ENCODE results near the gene LPP. TPM values are rescaled to one million over a fixed set of nuclear protein-coding genes. Genes with fewer than 3 reads are reported as not detected.

Gene LPP
- total and polyA plus RNA-seq, 2 of the 13 experiments (the other 11 are each of a cell fraction or from before 2014, with no cell fraction given): 19.2 to 29.9 TPM

DNA sequence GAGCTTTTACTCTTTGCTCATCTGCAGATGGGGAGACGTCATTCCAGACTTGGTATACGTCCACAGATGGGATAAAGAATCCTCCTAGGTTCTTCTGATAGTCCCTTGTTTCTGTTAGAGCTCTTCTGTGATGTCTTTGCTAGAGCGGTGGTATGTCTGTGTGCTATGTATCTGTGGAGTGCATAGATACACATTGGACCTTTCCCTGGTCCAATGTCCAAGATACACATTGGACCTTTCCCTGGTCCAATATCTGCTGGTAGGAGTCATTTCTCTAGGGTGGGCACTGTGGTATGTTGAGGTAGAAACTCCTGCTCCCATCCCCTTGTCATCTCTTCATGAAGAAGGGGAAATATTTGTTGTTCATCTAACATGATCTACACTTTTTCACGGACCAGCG lies 47.5 kb upstream of the LPP start:
- no peaks in the 10 kb centered on the region for H3K36me3 ChIP-seq (replicated peaks in 1 of 2; ENCODE audit: control insufficient read depth in 1 of 2, insufficient read depth in 2 of 2, low read length in 2 of 2)
- ChIA-PET POLR2A (interaction anchor here (1.3 kb wide), 1 partner anchor 15 kb away, joined by 7 read pairs; no protein-coding TSS in a partner anchor), CTCF (ENCODE audit: low intra/inter-chr PET ratio, low total read pairs) (no interaction called here)
- H3K79me2 ChIP-seq (ENCODE audit: insufficient read depth, low read length): no peaks in the 10 kb centered on the region
- no peak overlapping the region for H3K9ac ChIP-seq (ENCODE audit: insufficient read depth, low read depth, low read length)
- 50% methylated on average over 5 of the region's 5 CpGs for WGBS (ENCODE audit: low lambda C conversion rate)
- peak overlapping the region; percentile 10; the same call in 1 of the 2 replicates for H3K4me2 ChIP-seq (ENCODE audit: low read depth, low read length)
- BruUV-seq (replicated peaks): no TSS peak
- H3K4me1 ChIP-seq (ENCODE audit: insufficient read depth, low read length): peaks cover 45% of the 10 kb centered on the region
- peak; percentile 71 for ATAC-seq
- FAIRE-seq: no peak
- intact Hi-C loops (cut with micrococcal nuclease; ENCODE audit: unreplicated experiment) (loop anchor here (2.0 kb wide), 1 partner anchor 46 kb away; no protein-coding TSS in a partner anchor), in situ Hi-C loops (cut with HindIII; ENCODE audit: extremely low pct_ligation_motif_present, low pct_unique_long_range_greater_than_20kb) (no loop called here)
- H3K27me3 ChIP-seq (ENCODE audit: control insufficient read depth in 1 of 2, insufficient read depth in 2 of 2, low read length in 2 of 2): no peaks in the 10 kb centered on the region
- H3K27ac ChIP-seq (ENCODE audit: extremely low read length, insufficient read depth, low read length): no peak overlapping the region
- no peak overlapping the region for H3K4me3 ChIP-seq (replicated peaks in 1 of 3; ENCODE audit: insufficient read depth in 1 of 3, low read depth in 2 of 3, low read length in 3 of 3)
- TF ChIP-seq ZNF644 (CRISPR knock-in tag; IDR thresholded peaks at IDR 0.05; ENCODE audit: low read depth): peak; percentile 6; the same call in 1 of the 2 replicates
- peak; percentile 59 for TF ChIP-seq HNF4A (CRISPR knock-in tag; IDR thresholded peaks at IDR 0.05)
- TF ChIP-seq NR2C2 (CRISPR knock-in tag; IDR thresholded peaks at IDR 0.05; ENCODE audit: borderline replicate concordance): no peak
- no peak for TF ChIP-seq HOXA3 (CRISPR knock-in tag; IDR thresholded peaks at IDR 0.05)
- TF ChIP-seq NCOR1 (IDR thresholded peaks at IDR 0.05; ENCODE audit: borderline replicate concordance, low read length): 0 out of 2 replicates have a peak, but pooled peaks have one; percentile 20
- TF ChIP-seq HNF4G (IDR thresholded peaks at IDR 0.05; ENCODE audit: borderline replicate concordance, low read depth, low read length): peak; percentile 49; the same call in 1 of the 2 replicates
- TF ChIP-seq HNF4G (CRISPR knock-in tag; IDR thresholded peaks at IDR 0.05; ENCODE audit: borderline replicate concordance, low read depth): no peak
- no peak for TF ChIP-seq TCF7L2 (IDR thresholded peaks at IDR 0.05; ENCODE audit: low read depth, low read length)
- TF ChIP-seq GMEB2 (CRISPR knock-in tag; IDR thresholded peaks at IDR 0.05; ENCODE audit: low read depth): no peak
- TF ChIP-seq ATF1 (CRISPR knock-in tag; IDR thresholded peaks at IDR 0.05): 0 out of 2 replicates have a peak, but pooled peaks have one; percentile 5
- TF ChIP-seq ZMYM4 (CRISPR knock-in tag; IDR thresholded peaks at IDR 0.05): 0 out of 2 replicates have a peak, but pooled peaks have one; percentile 2
- TF ChIP-seq ASH2L (IDR thresholded peaks at IDR 0.05; ENCODE audit: insufficient read length, low read depth, low read length): peak; percentile 22
- TF ChIP-seq, protein P1, sequence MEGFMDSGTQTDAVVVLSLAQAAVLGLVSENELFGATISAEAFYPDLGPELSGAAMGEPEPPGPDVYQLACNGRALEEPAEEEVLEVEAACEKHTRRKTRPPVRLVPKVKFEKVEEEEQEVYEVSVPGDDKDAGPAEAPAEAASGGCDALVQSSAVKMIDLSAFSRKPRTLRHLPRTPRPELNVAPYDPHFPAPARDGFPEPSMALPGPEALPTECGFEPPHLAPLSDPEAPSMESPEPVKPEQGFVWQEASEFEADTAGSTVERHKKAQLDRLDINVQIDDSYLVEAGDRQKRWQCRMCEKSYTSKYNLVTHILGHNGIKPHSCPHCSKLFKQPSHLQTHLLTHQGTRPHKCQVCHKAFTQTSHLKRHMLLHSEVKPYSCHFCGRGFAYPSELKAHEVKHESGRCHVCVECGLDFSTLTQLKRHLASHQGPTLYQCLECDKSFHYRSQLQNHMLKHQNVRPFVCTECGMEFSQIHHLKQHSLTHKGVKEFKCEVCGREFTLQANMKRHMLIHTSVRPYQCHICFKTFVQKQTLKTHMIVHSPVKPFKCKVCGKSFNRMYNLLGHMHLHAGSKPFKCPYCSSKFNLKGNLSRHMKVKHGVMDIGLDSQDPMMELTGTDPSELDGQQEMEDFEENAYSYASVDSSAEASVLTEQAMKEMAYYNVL (CRISPR knock-in tag; IDR thresholded peaks at IDR 0.05; ENCODE audit: borderline replicate concordance): no peak
- H2AFZ ChIP-seq (ENCODE audit: low read length): no peak overlapping the region
- H3K9me3 ChIP-seq (ENCODE audit: low read length): peaks cover under 1% of the 10 kb centered on the region; the same call in 1 of the 2 replicates
- no peaks in the 10 kb centered on the region for H4K20me1 ChIP-seq (ENCODE audit: insufficient read depth, low read length)
- DNase-seq (ENCODE audit: low spot score): peak; percentile 9
